Activated CD8-positive, alpha-beta memory T cell treated with anti-CD3 and anti-CD28 coated beads, Interleukin-2, amount 50 U/mL, for 48 hours (primary cell): ENCODE measurements around the gene MAP3K14.

ENCODE experiments used
- DNase-seq: peaks from one replicate; pipeline ENCODE4 v3.0.0-alpha.2; 2020

The MAP3K14 gene

GRCh38 chr17:45218895-45219661 lies 97.7 kb downstream of the MAP3K14 start:
- peak; percentile 99 for DNase-seq
